H7 (cell line): ENCODE results near the gene TEX54. TPM values are rescaled to one million over a fixed set of nuclear protein-coding genes. Genes with fewer than 3 reads are reported as not detected.
A peak's percentile ranks its signal among the peaks of the same experiment; 100 is the strongest.
"Not testable (repeated sequence)": the region's sequence is repeated elsewhere in the genome, so short reads cannot be mapped to it uniquely, and the experiment has no call there.

ENCODE experiments used
- DNase-seq: peaks from one replicate; pipeline ENCODE4 v3.0.0; 2012
- H3K27me3 ChIP-seq: 2 replicates; pipeline ENCODE4 v1.6.0; 2011; ENCODE audit warnings: mild to moderate bottlenecking, low read length; ENCODE audit not compliant: control insufficient read depth, insufficient read depth
- H3K36me3 ChIP-seq: replicated peaks from 2 replicates; pipeline ENCODE4 v1.5.1; 2011; ENCODE audit warnings: low read length; ENCODE audit not compliant: control insufficient read depth, insufficient read depth
- H3K4me3 ChIP-seq: 2 replicates; pipeline ENCODE4 v1.5.1; 2011; ENCODE audit warnings: low read depth, mild to moderate bottlenecking, control low read depth, low read length, moderate library complexity; ENCODE audit not compliant: insufficient read depth
- total RNA-seq: library from RNA; depleted of rRNA; stranded (reverse); fragments of >200 nt; shearing (Covaris generic); gene quantifications from 2 replicates; pipeline ENCODE4 v1.2.3, GENCODE V29; 2014; rRNA removed

TEX54 gene
- not detected in 2 replicates for total RNA-seq

DNA sequence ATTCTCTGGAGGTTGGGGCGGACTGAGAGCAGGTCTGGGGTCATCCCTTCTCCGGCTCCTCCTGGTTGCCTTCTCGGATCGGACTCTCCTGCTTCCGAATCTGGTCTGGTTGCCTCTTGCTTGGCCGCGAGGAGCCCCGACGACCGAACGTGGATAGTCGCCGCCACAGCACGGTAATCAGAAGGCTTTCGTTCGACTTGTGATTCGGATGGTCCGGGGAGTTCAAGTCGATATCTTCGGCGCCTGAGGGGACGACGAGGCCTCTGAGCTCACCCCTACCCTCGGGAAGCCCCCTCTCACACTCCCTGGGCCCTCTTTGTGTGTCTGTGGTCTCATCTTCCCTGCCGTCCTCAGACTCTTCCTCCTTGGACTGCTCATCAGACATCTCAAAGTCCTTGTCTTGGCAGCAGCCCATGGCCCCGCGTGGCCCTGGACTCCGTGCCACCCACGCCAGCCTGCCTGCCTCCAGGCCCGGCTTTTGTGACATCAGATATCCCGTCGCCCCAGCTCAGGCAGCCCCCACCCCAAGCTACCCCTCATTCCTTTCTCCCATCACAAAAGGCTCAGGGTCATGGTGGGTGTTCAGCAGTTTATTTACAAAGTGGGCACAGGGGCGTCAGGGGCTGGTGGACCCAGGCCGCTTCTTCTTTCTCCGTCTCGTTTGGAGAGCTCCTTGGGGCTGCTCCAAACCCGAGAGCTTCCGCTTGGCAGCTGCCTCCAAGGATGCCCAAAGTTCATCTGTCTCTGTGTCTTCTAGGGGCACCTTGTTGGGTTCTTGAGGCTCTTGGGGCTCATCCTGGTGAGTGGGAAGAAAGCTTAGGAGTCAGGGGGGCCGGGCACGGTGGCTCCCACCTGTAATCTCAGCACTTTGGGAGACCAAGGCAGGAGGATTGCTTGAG is at the start of gene TEX54:
TSS of gene TEX54 (minus strand) at position 506 of the 899 bp plus-strand sequence.
- Histone ChIP-seq H3K4me3 (peak within 1 kb of the TSS; percentile 87), H3K36me3 (peaks cover 33% of the 10 kb centered on the region), H3K27me3 (no peaks in the 10 kb centered on the region)
- no peak for DNase-seq

DNA sequence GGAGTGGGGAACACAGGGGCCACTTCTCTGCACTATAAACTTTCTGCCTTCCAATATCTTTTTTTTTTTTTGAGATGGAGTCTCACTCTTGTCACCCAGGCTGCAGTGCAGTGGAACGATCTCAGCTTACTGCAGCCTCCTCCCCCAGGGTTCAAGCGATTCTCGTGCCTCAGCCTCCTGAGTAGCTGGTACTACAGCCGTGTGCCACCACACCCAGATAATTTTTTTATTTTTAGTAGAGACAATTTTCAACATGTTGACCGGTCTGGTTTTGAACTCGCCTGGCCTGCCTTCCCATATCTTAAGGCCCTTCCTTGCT is 49.7 kb upstream of the TEX54 start:
- H3K4me3 ChIP-seq, result peak overlapping the region; percentile 100
- H3K27me3 ChIP-seq, result no peaks in the 10 kb centered on the region
- no peak for DNase-seq
- peaks cover 53% of the 10 kb centered on the region for H3K36me3 ChIP-seq

DNA sequence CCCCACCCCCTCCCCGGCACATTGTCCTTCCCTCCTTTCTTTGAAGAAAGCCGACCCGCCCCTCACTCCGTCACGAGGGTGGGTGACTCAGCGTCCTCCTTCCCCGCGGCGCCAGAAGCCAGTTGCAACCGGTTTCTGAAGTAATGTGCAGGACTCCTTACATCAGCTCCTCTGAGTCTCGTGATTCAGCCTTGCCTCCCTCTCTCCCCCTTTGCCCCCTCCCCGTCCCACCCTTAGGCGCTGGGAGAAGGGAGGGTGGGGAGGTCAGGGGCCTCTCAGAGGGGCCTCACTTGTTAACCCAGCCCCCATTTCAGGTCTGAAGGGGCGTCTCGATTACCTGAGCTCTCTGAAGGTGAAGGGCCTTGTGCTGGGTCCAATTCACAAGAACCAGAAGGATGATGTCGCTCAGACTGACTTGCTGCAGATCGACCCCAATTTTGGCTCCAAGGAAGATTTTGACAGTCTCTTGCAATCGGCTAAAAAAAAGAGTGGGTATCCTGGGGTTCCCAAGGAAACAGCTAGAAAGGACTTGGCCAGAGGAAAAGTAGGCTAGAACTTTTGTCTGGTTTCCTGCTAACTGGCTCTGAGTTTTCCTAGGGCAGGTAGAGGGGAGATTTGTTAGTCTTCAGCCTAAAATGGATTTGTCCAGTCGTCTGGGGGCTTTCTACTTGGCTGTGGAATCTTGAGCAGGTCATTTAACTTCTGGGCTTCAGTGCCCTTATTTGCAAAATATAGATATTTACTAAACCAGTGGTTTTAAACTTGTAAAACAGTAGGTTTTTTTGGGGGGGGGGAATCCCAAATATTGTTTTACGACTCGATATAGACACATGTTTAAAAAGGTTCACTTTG is 49.2 kb upstream of the TEX54 start:
- Histone ChIP-seq H3K36me3 (peaks cover 52% of the 10 kb centered on the region), H3K27me3 (no peaks in the 10 kb centered on the region)
- no peak for DNase-seq

DNA sequence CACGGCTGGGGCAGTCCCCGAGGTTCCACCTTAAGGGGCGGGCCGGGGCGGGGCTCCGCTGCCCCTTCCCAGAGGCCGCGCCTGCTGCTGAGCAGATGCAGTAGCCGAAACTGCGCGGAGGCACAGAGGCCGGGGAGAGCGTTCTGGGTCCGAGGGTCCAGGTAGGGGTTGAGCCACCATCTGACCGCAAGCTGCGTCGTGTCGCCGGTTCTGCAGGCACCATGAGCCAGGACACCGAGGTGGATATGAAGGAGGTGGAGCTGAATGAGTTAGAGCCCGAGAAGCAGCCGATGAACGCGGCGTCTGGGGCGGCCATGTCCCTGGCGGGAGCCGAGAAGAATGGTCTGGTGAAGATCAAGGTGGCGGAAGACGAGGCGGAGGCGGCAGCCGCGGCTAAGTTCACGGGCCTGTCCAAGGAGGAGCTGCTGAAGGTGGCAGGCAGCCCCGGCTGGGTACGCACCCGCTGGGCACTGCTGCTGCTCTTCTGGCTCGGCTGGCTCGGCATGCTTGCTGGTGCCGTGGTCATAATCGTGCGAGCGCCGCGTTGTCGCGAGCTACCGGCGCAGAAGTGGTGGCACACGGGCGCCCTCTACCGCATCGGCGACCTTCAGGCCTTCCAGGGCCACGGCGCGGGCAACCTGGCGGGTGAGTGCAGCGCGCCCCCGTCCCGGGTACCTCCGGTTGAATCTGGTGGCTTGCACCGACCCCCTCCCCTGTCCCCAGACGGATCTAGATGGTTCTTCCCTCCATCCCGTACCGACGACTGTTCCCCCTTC is 48.4 kb upstream of the TEX54 start, which contains the start of gene SLC3A2:
TSS of gene SLC3A2 (plus strand) at position 94 of the 776 bp plus-strand sequence. CDS start at position 222, 128 bp downstream.
- H3K27me3 ChIP-seq, result no peaks in the 10 kb centered on the region
- peak within 1 kb of the TSS; percentile 100 for H3K4me3 ChIP-seq
- peak; percentile 96 for DNase-seq
- peaks cover 46% of the 10 kb centered on the region for H3K36me3 ChIP-seq

More for the DNA sequence above, 49.2 kb upstream of the TEX54 start:
- H3K4me3 ChIP-seq, result peak overlapping the region; percentile 100

DNA sequence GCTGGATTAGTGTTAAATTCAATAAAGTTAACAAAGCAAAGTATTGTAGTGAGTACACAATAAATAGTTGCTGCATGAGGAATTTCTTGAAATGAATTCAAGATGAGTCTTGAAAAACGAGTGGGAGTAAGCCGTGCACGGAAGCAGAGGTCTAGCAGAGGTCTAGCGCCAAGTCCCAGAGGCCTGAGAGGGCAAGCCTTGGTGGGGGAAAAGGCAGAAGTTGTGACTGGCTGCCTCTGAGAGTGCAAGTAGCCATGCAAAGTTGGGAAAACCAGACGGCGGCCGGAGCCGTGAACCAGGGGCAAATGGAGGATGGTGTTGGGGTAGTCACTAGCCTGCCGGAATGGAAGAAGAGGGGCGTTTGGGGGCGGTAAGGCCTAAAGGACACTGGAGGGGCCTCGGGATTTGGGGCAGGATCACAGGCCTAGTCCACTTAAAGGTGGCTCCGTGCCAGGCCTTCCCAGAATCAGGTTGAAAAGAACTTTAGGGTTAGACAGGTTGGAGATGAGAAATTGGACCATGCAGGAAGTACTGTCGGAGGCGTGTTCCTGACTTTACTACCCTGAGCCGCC is 47.7 kb upstream of the TEX54 start:
- Histone ChIP-seq H3K27me3 (no peaks in the 10 kb centered on the region), H3K36me3 (peaks cover 39% of the 10 kb centered on the region), H3K4me3 (peak overlapping the region; percentile 100)
- DNase-seq, result no peak

DNA sequence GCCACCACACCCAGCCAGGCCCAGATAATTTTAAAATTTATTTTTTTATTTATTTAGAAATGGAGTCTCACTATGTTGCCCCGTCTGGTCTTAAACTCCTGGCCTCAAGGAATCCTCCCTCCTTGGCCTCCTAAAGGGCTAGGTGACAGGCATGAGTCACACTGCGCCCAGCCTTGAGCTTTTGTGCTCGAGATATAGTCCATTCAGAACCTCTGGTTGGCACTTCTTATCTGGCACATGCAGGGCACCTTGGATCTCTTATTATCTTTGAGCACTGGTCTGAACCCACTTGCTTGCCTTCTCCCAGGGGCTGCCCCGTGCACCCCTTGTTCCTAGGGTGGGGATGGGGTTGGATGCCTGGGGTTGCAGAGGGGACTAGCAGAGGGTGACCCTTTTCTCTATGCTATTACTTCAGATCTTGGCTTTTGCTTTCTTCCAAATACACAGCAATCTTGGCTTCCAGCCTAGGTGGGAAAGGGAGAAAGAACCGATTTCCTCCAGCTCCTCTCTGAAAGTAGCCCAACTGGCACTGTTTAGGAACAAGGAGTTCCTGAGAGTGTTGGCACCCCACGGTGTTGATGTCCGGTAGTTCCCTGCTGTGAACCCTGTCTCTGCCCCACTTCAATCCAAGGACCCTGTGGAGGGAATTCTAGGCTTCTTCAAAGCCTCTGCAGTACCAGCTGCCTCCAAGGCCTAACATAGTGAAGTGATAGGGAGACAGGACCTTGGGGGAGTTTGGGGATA is 46.8 kb upstream of the TEX54 start:
- H3K27me3 ChIP-seq, result no peaks in the 10 kb centered on the region
- peaks cover 32% of the 10 kb centered on the region for H3K36me3 ChIP-seq
- peak; percentile 49 for DNase-seq
- no peak overlapping the region for H3K4me3 ChIP-seq

DNA sequence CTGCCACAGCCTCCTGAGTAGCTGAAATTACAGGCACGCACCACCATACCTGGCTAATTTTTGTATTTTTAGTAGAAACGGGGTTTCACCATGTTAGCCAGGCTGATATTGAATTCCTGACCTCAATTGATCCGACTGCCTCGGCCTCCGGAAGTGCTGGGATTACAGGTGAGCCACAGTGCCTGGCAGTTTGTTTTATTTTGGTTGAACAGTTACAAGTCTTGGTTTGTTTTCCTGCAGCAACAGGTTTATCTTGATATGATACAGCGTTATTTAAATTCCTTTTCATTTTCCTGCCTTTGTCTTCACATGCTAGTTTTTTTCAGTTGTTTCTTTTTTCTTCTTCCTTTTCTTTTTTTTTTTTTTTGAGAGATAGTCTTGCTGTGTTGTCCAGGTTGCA is 44.1 kb upstream of the TEX54 start:
- H3K27me3 ChIP-seq, result no peaks in the 10 kb centered on the region
- peaks cover 13% of the 10 kb centered on the region for H3K36me3 ChIP-seq
- no peak for DNase-seq
- H3K4me3 ChIP-seq, result no peak overlapping the region

DNA sequence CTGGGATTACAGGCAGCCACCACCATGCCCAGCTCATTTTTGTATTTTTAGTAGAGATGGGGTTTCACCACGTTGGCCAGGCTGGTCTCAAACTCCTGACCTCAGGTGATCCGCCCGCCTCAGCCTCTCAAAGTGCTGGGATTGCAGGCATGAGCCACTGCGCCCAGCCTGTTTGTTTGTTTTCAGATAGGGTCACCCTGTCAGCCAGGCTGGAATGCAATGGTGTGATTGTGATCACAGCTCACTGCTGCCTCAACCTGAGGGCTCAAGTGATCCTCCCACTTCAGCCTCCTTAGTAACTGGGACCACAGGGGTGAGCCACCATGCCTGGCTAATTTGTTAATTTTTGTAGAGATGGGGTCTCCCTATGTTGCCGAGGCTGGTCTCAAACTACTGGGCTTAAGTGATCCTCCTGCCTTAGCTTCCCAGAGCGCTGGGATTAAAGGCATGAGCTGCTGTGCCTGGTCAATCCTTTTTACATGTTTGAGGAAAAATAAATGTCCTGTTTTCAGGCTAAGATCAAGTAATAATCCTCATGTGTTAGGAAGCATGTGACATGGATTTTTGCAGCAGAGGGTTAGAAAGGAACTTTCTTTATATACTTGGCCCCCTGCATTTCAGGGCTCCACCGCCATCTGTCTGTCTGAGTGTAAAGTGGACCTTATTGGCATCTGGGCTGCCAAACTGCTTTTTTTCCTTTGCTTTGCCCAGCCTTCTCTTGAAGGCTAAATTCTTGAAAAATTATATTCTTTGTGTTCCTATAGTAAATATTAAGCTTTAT is 43.2 kb upstream of the TEX54 start:
- Histone ChIP-seq H3K36me3 (peaks cover 12% of the 10 kb centered on the region), H3K27me3 (no peaks in the 10 kb centered on the region), H3K4me3 (no peak overlapping the region)
- no peak for DNase-seq

DNA sequence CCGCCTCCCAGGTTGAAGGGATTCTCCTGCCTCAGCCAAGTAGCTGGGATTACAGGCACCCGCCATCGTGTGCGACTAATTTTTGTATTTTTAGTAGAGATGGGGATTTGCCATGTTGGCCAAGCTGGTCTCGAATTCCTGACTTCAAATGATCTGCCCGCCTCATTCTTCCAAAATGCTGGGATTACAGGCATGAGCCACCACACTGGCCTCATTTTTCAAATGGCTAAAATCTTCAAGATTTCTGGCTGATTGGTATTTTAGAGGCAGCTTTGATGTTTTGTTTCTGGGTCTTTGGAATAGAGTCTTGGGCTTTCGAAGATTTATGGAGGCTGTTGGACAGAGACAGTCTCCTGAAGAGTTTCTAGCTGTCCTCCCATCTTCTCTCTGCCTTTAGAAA is 42.2 kb upstream of the TEX54 start:
- H3K27me3 ChIP-seq, result no peaks in the 10 kb centered on the region
- peaks cover 12% of the 10 kb centered on the region for H3K36me3 ChIP-seq
- H3K4me3 ChIP-seq, result no peak overlapping the region
- DNase-seq, result no peak

DNA sequence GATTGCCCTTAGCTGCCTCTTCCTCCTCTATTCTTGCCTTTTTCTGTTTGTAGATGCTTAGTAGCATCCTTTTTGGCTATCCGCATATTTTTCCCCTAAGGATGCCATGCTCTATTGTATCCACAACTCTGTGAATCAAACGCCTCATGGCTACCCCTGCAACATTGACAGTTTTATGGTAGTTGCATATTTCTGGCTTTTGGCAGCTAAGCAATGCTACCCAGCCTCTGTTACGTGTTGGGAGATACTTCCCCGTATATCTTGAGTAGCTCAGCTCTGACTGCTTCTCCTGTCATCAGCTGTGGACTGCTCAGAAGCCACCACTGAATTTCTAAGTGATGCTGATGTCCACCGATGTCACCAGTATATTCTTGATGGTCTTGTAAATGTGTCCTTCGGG is 33.0 kb upstream of the TEX54 start:
- no peaks in the 10 kb centered on the region for H3K27me3 ChIP-seq
- H3K4me3 ChIP-seq, result no peak overlapping the region
- H3K36me3 ChIP-seq, result peaks cover 10% of the 10 kb centered on the region
- no peak for DNase-seq

DNA sequence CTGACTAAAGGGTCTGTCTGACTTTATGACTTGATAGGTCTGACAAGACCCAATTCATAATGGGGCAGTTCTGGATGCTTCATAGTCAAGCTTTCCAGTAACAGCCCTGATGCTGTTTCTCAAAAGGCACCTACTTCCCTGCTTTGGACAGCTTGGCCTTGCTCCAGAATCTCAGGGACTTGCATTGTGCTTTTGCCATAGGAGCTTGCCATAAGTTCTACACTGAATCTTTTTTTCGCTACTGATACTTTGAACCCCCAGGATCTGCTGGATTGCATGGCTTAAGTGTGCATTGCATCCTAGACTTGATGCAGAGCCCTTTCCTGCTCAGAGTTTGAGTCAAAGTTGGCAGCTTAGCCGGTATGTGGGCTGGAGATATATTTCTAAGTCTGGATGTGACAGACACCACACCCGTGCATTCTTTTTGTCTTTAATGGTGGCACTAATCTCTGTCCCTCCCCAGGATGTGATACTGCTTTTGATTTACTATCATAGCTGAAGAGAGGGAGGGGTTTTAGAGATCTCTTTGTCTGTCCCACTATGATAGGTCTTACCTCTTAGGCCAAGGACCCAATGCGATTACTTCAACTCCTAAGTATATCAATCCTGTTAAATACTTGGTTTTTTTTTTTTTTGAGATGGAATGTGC is 31.2 kb upstream of the TEX54 start:
- no peak for DNase-seq
- Histone ChIP-seq H3K36me3 (peaks cover 10% of the 10 kb centered on the region), H3K4me3 (no peak overlapping the region), H3K27me3 (no peaks in the 10 kb centered on the region)

DNA sequence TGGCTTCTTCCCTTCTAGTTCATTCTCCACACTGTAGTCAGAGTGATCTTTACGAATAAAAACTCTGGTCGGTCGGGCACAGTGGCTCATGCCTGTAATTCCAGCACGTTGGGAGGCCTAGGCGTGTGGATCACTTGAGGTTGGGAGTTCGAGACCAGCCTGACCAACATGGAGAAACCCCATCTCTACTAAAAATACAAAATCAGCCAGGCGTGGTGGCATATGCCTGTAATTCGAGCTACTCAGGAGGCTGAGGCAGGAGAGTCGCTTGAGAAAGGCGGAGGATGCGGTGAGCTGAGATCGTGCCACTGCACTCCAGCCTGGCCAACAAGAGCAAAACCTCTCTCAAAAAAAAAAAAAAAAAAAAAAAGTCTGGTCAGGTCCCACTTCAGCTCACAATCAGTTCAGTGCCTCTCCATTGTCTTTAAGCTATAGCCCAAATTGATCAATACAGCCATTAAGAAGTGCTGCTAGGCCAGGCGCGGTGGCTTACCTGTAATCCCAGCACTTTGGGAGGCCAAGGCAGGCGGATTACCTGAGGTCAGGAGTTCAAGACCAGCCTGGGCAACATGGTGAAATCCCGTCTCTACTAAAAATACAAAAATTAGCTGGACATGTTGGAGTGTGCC is 29.0 kb upstream of the TEX54 start:
- not testable (repeated sequence) for H3K4me3 ChIP-seq, DNase-seq, H3K36me3 ChIP-seq, H3K27me3 ChIP-seq
